HUES48 (cell line): Measurements from ENCODE around the gene SVIL.

ENCODE experiments used
- H3K27ac ChIP-seq: one replicate; pipeline ENCODE4 v1.7.0; 2013; ENCODE audit warnings: low read depth, low read length, inconsistent platforms
- H3K27me3 ChIP-seq: 2 replicates; pipeline ENCODE4 v1.6.1; 2013; ENCODE audit warnings: mild to moderate bottlenecking, low read length; ENCODE audit not compliant: control insufficient read depth, insufficient read depth
- H3K36me3 ChIP-seq: 2 replicates; pipeline ENCODE4 v1.6.1; 2013; ENCODE audit warnings: low read length; ENCODE audit not compliant: control insufficient read depth, insufficient read depth
- H3K4me1 ChIP-seq: 2 replicates; pipeline ENCODE4 v1.6.1; 2013; ENCODE audit warnings: mild to moderate bottlenecking, low read length; ENCODE audit not compliant: control insufficient read depth, insufficient read depth
- H3K4me3 ChIP-seq: 2 replicates; pipeline ENCODE4 v1.5.1; 2013; ENCODE audit warnings: mild to moderate bottlenecking, low read depth, low read length
- H3K9ac ChIP-seq: 2 replicates; pipeline ENCODE4 v1.6.1; 2013; ENCODE audit warnings: mild to moderate bottlenecking, low read depth, low read length, moderate library complexity
- H3K9me3 ChIP-seq: 2 replicates; pipeline ENCODE4 v1.6.1; 2013; ENCODE audit warnings: low read length; ENCODE audit not compliant: control insufficient read depth, insufficient read depth

SVIL gene

DNA sequence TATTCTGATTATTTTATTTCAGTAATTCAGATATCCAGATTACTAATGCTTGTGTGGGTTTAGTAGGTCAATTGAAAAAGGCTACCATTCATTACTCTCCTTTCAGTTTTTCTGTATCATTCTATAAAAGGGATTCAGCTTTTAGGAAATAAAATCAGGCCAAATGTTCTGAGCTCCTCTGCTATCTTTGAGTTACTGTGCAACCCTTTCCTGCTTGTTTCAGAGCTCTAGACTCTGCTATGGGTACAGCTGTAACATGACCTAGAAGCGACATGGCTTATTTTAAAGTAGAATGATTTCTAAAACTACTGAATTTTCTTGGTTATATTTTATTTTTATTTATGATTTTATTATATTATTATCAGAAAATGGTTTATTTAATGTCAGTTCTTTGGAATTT, 203.1 kb downstream of the SVIL start:
- Histone ChIP-seq H3K9me3 (no peaks in the 10 kb centered on the region), H3K9ac (no peak overlapping the region), H3K4me1 (no peaks in the 10 kb centered on the region; the same call in 1 of the 2 replicates), H3K27me3 (no peaks in the 10 kb centered on the region), H3K27ac (no peak overlapping the region), H3K36me3 (no peaks in the 10 kb centered on the region), H3K4me3 (no peak overlapping the region)

DNA sequence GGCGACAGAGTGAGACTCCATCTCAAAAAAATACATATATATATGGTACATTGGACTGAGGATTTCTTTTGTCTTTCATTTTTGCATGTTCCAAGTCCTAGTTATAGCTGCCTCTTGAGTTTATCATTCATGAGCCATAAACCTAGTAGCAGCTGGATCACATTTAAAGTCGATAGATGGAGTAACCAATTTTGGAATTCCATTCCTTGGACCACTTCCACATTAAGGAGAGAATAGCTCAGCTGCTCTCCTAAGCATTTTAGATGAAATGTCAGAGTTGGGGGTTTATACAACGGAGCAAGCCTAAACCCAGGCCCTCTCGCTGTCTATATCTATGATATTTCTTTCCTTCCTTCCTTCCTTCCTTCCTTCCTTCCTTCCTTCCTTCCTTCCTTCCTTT, 204.7 kb downstream of the SVIL start:
- Histone ChIP-seq H3K4me3 (no peak overlapping the region), H3K9me3 (no peaks in the 10 kb centered on the region), H3K27me3 (no peaks in the 10 kb centered on the region), H3K36me3 (no peaks in the 10 kb centered on the region), H3K9ac (no peak overlapping the region), H3K27ac (no peak overlapping the region), H3K4me1 (no peaks in the 10 kb centered on the region)

DNA sequence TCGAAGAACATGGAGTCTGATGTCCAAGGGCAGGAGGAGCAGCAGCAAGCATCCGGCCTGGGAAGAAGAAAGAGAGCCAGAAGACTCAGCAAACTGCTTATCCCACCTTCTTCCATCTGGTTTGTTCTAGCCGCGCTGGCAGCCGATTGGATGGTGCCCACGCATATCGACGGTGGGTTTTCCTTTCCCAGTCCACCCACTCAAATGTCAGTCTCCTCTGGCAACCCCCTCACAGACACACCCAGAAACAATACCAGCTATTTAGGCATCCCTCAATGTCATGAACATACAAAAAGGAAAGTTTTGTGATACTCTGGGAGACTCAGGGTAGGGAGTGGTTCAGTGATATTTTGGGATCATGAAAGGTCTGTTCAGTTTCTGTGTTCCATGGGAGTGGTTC, 206.3 kb downstream of the SVIL start:
- H3K36me3 ChIP-seq, result no peaks in the 10 kb centered on the region
- no peaks in the 10 kb centered on the region for H3K4me1 ChIP-seq
- H3K27ac ChIP-seq, result no peak overlapping the region
- H3K9ac ChIP-seq, result no peak overlapping the region
- H3K27me3 ChIP-seq, result no peaks in the 10 kb centered on the region
- H3K9me3 ChIP-seq, result no peaks in the 10 kb centered on the region
- H3K4me3 ChIP-seq, result no peak overlapping the region

DNA sequence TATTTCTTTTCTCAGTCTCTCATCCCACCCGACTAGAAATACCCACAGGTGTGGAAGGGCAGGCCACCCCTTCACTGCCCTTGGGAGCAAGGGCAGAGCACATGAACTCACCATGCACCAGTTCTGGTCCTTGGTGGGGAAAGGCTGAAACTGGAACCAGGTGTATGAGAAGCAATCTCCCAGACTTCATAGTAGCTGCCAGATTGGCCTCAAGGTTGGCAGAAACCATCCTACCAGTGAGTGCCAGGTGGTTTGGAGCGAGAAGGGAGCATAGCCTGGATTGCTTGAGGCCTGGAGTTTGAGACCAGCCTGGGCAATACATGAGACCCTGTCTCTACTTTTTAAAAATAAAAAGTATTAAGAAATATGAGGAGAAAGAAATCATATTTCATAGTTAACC, 207.1 kb downstream of the SVIL start:
- no peaks in the 10 kb centered on the region for H3K36me3 ChIP-seq
- no peaks in the 10 kb centered on the region for H3K27me3 ChIP-seq
- H3K4me1 ChIP-seq, result no peaks in the 10 kb centered on the region

DNA sequence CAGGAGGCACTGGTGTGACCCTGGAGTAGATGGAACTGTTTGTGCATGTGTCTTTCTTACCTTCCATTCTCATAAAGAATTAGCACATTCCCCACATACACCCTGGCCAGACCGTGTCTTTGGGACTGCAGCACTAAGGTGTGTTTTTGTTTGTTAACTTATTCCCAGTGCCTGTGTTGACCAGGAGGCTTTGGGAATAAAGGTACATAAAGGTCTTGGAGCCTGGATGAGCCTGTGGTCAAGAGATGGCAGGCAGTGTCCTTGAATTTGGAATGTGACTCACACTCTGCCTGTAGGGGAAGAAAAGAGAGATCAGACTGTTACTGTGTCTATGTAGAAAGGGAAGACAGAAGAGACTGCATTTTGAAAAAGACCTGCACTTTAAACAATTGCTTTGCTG, 208.4 kb downstream of the SVIL start:
- no peak overlapping the region for H3K4me3 ChIP-seq
- peaks cover 4% of the 10 kb centered on the region; the same call in 1 of the 2 replicates for H3K36me3 ChIP-seq
- H3K27ac ChIP-seq, result no peak overlapping the region
- no peaks in the 10 kb centered on the region for H3K4me1 ChIP-seq
- H3K9me3 ChIP-seq, result no peaks in the 10 kb centered on the region
- H3K9ac ChIP-seq, result no peak overlapping the region
- no peaks in the 10 kb centered on the region for H3K27me3 ChIP-seq

More for the DNA sequence above, 207.1 kb downstream of the SVIL start:
- no peaks in the 10 kb centered on the region for H3K9me3 ChIP-seq
- H3K4me3 ChIP-seq, result no peak overlapping the region
- H3K27ac ChIP-seq, result no peak overlapping the region
- no peak overlapping the region for H3K9ac ChIP-seq

DNA sequence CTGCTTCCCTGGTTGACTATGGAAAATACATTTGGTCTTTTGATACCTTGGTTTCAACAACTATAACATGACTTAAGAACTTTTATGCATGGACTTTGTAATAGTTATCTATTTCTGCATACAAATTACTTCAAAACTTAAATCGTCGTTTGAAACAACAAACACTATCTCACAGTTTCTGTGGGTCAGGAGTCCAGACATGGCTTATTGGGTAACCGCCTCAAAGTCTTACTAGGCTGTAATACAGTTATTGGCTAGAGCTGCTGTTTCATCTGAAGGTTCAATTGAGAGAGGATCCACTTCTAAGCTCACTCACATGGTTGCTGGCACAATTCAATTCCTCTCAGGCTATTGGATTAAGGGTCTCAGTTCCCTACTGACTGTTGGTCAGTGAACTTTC, 210.8 kb downstream of the SVIL start:
- H3K9me3 ChIP-seq, result no peaks in the 10 kb centered on the region
- no peaks in the 10 kb centered on the region for H3K4me1 ChIP-seq
- H3K36me3 ChIP-seq, result peaks cover 4% of the 10 kb centered on the region; the same call in 1 of the 2 replicates
- no peak overlapping the region for H3K27ac ChIP-seq
- no peak overlapping the region for H3K4me3 ChIP-seq
- no peaks in the 10 kb centered on the region for H3K27me3 ChIP-seq
- H3K9ac ChIP-seq, result no peak overlapping the region

DNA sequence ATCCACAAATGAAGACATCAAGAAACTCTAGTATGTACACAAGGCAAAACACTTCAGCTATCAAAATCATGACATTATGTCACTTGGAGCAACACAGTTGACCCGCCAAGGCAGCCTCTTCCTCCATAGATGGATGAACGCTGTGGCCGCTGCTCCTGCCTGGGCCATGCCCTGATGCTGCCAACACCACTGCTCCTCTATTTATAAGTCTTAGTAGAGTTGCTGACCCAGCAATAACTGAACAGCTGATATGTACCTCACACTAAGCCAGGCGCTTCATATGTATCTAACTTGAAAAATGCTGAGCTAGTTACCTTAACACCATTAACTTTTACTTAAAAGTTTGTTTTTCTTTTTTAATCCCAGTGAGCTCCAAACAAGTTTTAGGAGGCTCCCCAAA, 214.0 kb downstream of the SVIL start:
- Histone ChIP-seq H3K4me3 (no peak overlapping the region), H3K9ac (no peak overlapping the region), H3K4me1 (no peaks in the 10 kb centered on the region), H3K9me3 (no peaks in the 10 kb centered on the region), H3K36me3 (peaks cover 4% of the 10 kb centered on the region; the same call in 1 of the 2 replicates), H3K27me3 (no peaks in the 10 kb centered on the region), H3K27ac (no peak overlapping the region)

DNA sequence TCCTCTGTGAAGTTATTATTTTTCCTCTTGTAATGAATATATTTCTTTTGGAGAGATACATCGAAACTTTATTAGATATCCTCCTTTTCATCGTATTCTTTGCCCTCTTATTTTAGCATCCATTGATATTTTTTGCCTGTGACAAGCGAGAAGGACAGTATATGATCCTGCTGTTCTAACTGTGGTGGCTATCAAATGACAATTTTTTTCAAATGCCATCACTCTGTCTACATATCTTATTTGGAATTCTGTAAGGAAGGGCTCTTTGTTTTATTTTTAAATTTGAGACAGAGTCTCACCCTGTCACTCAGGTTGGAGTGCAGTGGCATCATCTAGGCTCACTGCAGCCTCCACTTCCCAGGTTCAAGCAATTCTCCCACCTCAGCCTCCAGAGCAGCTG, 217.4 kb downstream of the SVIL start:
- Histone ChIP-seq H3K9me3 (no peaks in the 10 kb centered on the region), H3K27me3 (no peaks in the 10 kb centered on the region), H3K4me3 (no peak overlapping the region), H3K9ac (no peak overlapping the region), H3K27ac (no peak overlapping the region), H3K4me1 (no peaks in the 10 kb centered on the region), H3K36me3 (peaks cover 4% of the 10 kb centered on the region; the same call in 1 of the 2 replicates)

DNA sequence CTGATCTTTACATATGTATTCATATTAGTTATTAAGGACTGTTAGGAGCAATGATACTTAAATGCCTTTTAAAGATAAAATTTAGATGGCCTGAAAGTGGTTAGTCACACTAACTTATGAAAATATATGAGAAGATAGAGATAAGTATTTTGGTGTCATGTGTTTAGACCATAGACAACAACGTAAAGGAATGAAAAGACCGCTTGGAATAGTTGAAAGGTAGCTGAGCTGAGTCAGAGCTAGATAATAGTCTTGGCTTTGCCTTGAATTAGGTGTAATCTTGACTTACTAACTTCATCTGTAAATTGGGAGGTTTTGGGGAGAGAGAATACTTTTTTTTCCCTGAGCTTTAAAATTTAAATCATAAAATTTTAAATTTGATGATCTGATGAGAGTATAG, 218.9 kb downstream of the SVIL start:
- no peak overlapping the region for H3K27ac ChIP-seq
- H3K27me3 ChIP-seq, result no peaks in the 10 kb centered on the region
- H3K4me3 ChIP-seq, result no peak overlapping the region
- no peak overlapping the region for H3K9ac ChIP-seq
- H3K9me3 ChIP-seq, result no peaks in the 10 kb centered on the region
- H3K4me1 ChIP-seq, result no peaks in the 10 kb centered on the region
- H3K36me3 ChIP-seq, result no peaks in the 10 kb centered on the region; the same call in 1 of the 2 replicates

DNA sequence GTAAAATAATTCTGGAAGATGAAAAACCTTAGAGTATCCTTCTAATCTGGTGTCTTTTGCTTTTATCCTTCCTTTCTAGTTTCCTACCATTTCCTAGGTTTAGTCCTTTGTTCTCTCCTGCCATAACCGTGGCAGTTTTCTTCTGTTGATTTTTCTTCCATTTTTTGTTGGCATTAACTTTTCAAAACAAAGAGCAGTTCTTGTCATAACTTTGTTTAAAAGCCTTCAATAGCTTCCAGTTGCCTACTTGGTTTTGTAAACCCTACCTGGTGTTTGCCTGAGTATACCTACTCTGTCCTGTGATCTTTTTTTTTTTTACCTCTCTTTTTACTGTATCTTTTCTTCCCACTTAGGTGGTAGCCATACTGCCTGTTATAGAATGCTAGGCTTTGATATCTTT, 220.3 kb downstream of the SVIL start:
- Histone ChIP-seq H3K4me3 (no peak overlapping the region), H3K27ac (no peak overlapping the region), H3K9ac (no peak overlapping the region), H3K4me1 (no peaks in the 10 kb centered on the region), H3K36me3 (no peaks in the 10 kb centered on the region), H3K27me3 (no peaks in the 10 kb centered on the region), H3K9me3 (no peaks in the 10 kb centered on the region)

DNA sequence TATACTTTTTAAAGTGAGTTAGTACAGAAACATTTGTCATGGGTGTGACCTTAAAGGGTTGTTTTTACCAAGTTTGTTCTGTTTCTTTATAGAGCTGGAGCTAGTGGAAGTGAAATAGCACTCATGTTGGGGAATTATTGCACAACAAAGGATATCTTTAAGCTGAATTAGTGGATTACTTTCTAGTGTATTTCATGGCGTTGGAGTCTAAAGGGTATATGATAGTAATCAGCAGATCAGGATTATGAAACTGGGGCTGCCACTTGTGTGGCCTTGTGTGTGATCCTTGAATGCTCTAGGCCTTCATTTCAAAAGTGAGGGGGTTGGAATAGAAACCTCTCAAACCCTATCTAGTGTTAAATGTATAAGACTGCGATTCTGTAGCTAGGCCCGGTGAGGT, 222.3 kb downstream of the SVIL start:
- Histone ChIP-seq H3K4me3 (no peak overlapping the region), H3K27ac (no peak overlapping the region), H3K4me1 (no peaks in the 10 kb centered on the region), H3K36me3 (no peaks in the 10 kb centered on the region), H3K27me3 (peaks cover 8% of the 10 kb centered on the region; the same call in 1 of the 2 replicates), H3K9me3 (peaks cover 17% of the 10 kb centered on the region), H3K9ac (no peak overlapping the region)
